HepG2 (cell line): ENCODE measurements around the gene SYTL2. TPM values are rescaled to one million over a fixed set of nuclear protein-coding genes. Genes with fewer than 3 reads are reported as not detected.
A peak's percentile ranks its signal among the peaks of the same experiment; 100 is the strongest.

Experiments
- AHDC1 ChIP-seq: sonication (generic); formaldehyde crosslinking; IDR thresholded peaks from 2 replicates; pipeline ENCODE4 v1.5.1; 2020; ENCODE audit warnings: mild to moderate bottlenecking, missing genetic modification reagents, borderline replicate concordance
- ATF1 ChIP-seq: IDR thresholded peaks from 2 replicates; pipeline ENCODE4 v1.6.1; 2016; ENCODE audit warnings: mild to moderate bottlenecking, control low read depth
- DNMT3B ChIP-seq: conservative IDR thresholded peaks from 2 replicates; pipeline ENCODE4 v1.6.1; 2016; ENCODE audit warnings: missing biosample characterization, control low read depth
- E2F2 ChIP-seq: sonication (generic); formaldehyde crosslinking; IDR thresholded peaks from 2 replicates; pipeline ENCODE4 v1.4.0; 2020; ENCODE audit warnings: missing genetic modification reagents, borderline replicate concordance
- EED ChIP-seq: sonication (generic); formaldehyde crosslinking; IDR thresholded peaks from 2 replicates; pipeline ENCODE4 v1.5.0; 2020; ENCODE audit warnings: mild to moderate bottlenecking, missing genetic modification reagents
- ETV5 ChIP-seq: IDR thresholded peaks from 2 replicates; pipeline ENCODE4 v1.6.1; 2018; ENCODE audit warnings: missing biosample characterization, missing genetic modification reagents, inconsistent platforms, borderline replicate concordance
- MYNN ChIP-seq: sonication (generic); formaldehyde crosslinking; IDR thresholded peaks from 2 replicates; pipeline ENCODE4 v1.4.0; 2020; ENCODE audit warnings: mild to moderate bottlenecking, low read depth, missing genetic modification reagents
- PCBP1 ChIP-seq: fragments of 200-400 bp; formaldehyde crosslinking; IDR thresholded peaks from 2 replicates; pipeline ENCODE4 v1.6.1; 2017; ENCODE audit warnings: mild to moderate bottlenecking, low read depth, low read length, borderline replicate concordance
- SMAD1 ChIP-seq: sonication (generic); formaldehyde crosslinking; IDR thresholded peaks from 2 replicates; pipeline ENCODE4 v1.4.0; 2020; ENCODE audit warnings: missing genetic modification reagents, low read depth, mild to moderate bottlenecking, borderline replicate concordance
- SMAD3 ChIP-seq: sonication (generic); formaldehyde crosslinking; IDR thresholded peaks from 2 replicates; pipeline ENCODE4 v1.4.0; 2020; ENCODE audit warnings: missing genetic modification reagents
- SMAD9 ChIP-seq: sonication (generic); formaldehyde crosslinking; IDR thresholded peaks from 2 replicates; pipeline ENCODE4 v1.5.1; 2020; ENCODE audit warnings: mild to moderate bottlenecking, missing genetic modification reagents
- SRF ChIP-seq: IDR thresholded peaks from 2 replicates; pipeline ENCODE4 v1.6.1; 2011; ENCODE audit warnings: mild to moderate bottlenecking, low read depth, low read length, moderate library complexity
- SSRP1 ChIP-seq: IDR thresholded peaks from 2 replicates; pipeline ENCODE4 v1.6.1; 2016; ENCODE audit warnings: control low read depth
- UBTF ChIP-seq: sonication (generic); formaldehyde crosslinking; IDR thresholded peaks from 2 replicates; pipeline ENCODE4 v1.4.0; 2020; ENCODE audit warnings: mild to moderate bottlenecking, missing genetic modification reagents
- ZNF253 ChIP-seq: sonication (generic); formaldehyde crosslinking; IDR thresholded peaks from 2 replicates; pipeline ENCODE4 v1.8.0; 2022; ENCODE audit warnings: mild to moderate bottlenecking, missing genetic modification reagents, borderline replicate concordance
- ZNF274 ChIP-seq: sonication (generic); formaldehyde crosslinking; IDR thresholded peaks from 2 replicates; pipeline ENCODE4 v1.5.1; 2020; ENCODE audit warnings: mild to moderate bottlenecking, missing genetic modification reagents
- ZNF550 ChIP-seq: sonication (generic); formaldehyde crosslinking; IDR thresholded peaks from 2 replicates; pipeline ENCODE4 v1.4.0; 2020; ENCODE audit warnings: mild to moderate bottlenecking, missing genetic modification reagents, borderline replicate concordance
- ZNF720 ChIP-seq: sonication (generic); formaldehyde crosslinking; IDR thresholded peaks from 2 replicates; pipeline ENCODE4 v1.4.0; 2020; ENCODE audit warnings: missing genetic modification reagents
- ZSCAN5A ChIP-seq: sonication (generic); formaldehyde crosslinking; IDR thresholded peaks from 2 replicates; pipeline ENCODE4 v1.8.0; 2022; ENCODE audit warnings: mild to moderate bottlenecking, missing genetic modification reagents, borderline replicate concordance
- polyA plus RNA-seq, 8 experiments: library from polyadenylated mRNA; depleted of rRNA in 3 of 8; stranded (reverse) in 7 of 8; unstranded in 1 of 8; fragments of >200 nt; fragmentation: Illumina TruSeq in 4 of 8; extraction: Trizol in 4 of 8; gene quantifications; 2 replicates each; pipeline versions ENCODE4 v1.2.1 to v1.2.3, GENCODE V29; 2011 to 2016; ENCODE audit warnings: low read depth in 4 of 8, missing spikeins in 1 of 8, mixed read lengths in 1 of 8; ENCODE audit not compliant: insufficient read depth in 1 of 8
- total RNA-seq, 5 experiments: library from RNA; depleted of rRNA; stranded (reverse); fragments of >200 nt; fragmentation: Illumina TruSeq; extraction: Trizol; gene quantifications; 2 replicates each; pipeline ENCODE4 v1.2.3, GENCODE V29; 2016; ENCODE audit warnings: low read depth in 1 of 5

The SYTL2 gene
- total and polyA plus RNA-seq, 2 of the 13 experiments (the other 11 are each of a cell fraction or from before 2014, with no cell fraction given): 0.77 to 0.90 TPM

GRCh38 chr11:85647604-85648299 is 163.2 kb downstream of the SYTL2 start, which contains the start of gene TMEM126A (continued):
- peak; percentile 63 for TF ChIP-seq UBTF (CRISPR knock-in tag)
- no peak for TF ChIP-seq DNMT3B (CRISPR knock-in tag)
- TF ChIP-seq ZNF253 (CRISPR knock-in tag): no peak
- TF ChIP-seq SMAD9 (CRISPR knock-in tag): no peak
- TF ChIP-seq ZNF720 (CRISPR knock-in tag): no peak
- TF ChIP-seq AHDC1 (CRISPR knock-in tag): no peak; the same call in 1 of the 2 replicates
- TF ChIP-seq PCBP1: no peak
- peak; percentile 85; the same call in 1 of the 2 replicates for TF ChIP-seq SMAD3 (CRISPR knock-in tag)
- peak; percentile 88 for TF ChIP-seq ETV5 (CRISPR knock-in tag)
- no peak for TF ChIP-seq E2F2 (CRISPR knock-in tag)
- TF ChIP-seq ZNF550 (CRISPR knock-in tag): no peak
- no peak for TF ChIP-seq MYNN (CRISPR knock-in tag)
- TF ChIP-seq SMAD1: no peak
- TF ChIP-seq ZSCAN5A (CRISPR knock-in tag): no peak; the same call in 1 of the 2 replicates
- peak; percentile 91 for TF ChIP-seq ATF1
- no peak for TF ChIP-seq SSRP1 (CRISPR knock-in tag)
- TF ChIP-seq SRF: 0 out of 2 replicates have a peak, but pooled peaks have one; percentile 38
- peak; percentile 23; the same call in 1 of the 2 replicates for TF ChIP-seq EED (CRISPR knock-in tag)
- no peak for TF ChIP-seq ZNF274 (CRISPR knock-in tag)
